Measurements from ENCODE around the gene ANKMY1. TPM values are rescaled to one million over a fixed set of nuclear protein-coding genes. Genes with fewer than 3 reads are reported as not detected.

Gene ANKMY1
- total RNA-seq, 1 donor from 2014 or later = 35.3 TPM

DNA sequence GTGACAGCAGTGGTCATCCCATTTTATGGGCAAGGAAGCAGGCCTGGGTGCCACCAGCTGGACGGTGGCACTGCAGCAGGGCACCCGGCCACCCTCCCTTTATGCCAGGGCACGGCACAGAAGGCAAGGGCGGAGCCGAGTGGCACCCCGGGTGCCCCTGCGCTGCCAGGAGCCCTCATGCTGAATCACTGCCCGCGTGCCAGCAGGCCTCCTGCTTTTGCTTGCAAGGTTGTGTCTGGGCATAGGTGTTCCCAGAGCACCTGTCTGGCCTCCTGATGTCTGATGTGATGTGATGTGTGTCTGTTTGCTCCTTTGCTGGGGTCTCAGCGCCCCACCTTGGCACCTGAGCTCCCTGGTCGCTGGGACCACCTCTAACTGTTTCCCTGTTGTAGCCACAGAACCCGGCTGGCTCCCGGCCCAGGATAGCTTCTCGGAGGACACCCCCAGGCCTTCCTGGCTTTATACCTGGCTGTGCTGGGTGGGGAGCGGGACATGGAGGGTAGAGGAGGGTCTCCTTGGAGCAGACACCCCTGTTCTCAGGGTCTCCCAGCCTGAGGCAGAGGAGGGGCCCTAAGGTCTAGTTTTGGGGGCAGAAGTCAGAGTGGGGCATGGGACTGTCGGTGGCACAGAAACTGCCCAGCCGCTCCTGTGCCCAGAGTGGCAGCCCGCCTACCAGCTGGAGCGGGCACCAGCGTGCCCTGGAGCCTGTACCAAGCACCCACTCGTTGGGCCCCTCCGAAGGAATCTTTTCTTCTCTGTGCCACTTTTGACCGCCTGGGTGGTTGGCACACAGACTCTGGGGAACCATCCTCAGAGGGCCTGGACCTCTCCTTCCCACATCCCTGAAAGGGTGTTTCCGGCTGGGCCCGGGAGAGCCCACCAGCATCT lies 118.7 kb downstream of the ANKMY1 start:
- intact Hi-C loops (cut with micrococcal nuclease) = loop anchor here (2.0 to 10.0 kb wide), 5 partner anchors 288 to 916 kb away; partner anchors contain the start of genes COPS9, FARP2 and NDUFA10

DNA sequence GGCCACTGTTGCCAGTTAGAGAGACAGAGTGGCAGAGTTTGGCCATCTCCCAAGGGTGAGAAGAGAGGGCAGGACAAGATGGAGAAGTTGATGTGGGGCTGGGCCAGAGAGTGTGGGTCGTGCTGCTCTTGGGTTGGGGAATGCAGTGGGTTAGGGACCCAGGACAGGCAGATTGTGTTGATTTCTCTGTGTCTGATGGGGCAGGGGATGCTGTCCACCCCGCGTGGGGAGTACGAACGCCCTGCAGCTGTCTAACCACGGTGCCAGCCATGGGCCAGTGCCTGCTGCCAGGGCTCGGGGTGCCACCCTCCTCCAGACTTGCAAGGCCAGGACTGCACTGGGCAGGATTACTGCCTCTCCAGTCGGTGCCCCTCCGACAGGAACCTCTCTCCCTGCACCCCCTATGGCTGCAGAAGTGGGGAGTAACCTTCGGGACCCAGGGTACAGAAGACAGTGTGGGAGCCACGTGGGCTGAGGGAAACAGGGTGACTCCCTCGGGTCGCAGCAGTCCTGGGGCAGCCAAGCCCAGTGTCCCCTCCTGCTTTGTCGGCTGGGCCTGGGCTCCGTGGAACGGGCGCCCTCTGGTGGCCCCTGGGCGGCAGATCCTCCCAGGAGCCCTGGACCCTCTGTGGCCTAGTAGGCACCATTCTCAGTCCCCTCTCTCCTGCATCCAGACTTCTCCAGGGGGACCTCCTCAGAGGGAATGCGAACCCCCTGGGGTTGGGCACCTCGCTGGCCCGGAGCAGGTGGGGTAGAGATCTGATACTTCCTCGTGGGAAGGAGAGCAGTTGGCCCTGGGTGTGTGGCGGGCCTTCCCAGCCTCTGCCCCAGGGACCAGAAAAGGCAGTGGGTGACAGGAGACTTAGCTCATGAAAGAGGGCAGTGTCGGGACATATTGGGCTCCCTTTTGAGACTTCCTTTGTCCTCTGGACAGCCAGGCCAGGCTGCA lies 119.7 kb downstream of the ANKMY1 start:
- intact Hi-C loops (cut with micrococcal nuclease) = loop anchor here (2.0 to 10.0 kb wide), 5 partner anchors 287 to 917 kb away; partner anchors contain the start of genes COPS9, FARP2 and NDUFA10

DNA sequence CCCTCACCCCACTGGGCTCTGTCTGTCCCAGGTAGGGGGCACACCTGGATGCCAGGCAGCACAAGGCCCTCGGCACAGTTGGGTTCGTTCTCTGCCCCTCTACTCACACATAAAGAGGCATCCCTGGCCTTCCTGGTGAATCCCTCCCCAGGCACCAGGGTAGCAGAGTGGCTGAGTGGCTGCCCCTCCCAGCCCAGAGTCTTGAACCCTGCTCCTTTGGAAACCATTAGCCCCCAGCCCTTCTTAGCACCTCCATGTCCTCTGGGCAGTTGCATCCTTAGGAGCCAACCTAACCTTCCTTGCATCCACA lies 120.3 kb downstream of the ANKMY1 start:
- intact Hi-C loops (cut with micrococcal nuclease) = loop anchor here (5.0 to 10.0 kb wide), 4 partner anchors 300 to 917 kb away; partner anchors contain the start of genes COPS9, FARP2 and NDUFA10

DNA sequence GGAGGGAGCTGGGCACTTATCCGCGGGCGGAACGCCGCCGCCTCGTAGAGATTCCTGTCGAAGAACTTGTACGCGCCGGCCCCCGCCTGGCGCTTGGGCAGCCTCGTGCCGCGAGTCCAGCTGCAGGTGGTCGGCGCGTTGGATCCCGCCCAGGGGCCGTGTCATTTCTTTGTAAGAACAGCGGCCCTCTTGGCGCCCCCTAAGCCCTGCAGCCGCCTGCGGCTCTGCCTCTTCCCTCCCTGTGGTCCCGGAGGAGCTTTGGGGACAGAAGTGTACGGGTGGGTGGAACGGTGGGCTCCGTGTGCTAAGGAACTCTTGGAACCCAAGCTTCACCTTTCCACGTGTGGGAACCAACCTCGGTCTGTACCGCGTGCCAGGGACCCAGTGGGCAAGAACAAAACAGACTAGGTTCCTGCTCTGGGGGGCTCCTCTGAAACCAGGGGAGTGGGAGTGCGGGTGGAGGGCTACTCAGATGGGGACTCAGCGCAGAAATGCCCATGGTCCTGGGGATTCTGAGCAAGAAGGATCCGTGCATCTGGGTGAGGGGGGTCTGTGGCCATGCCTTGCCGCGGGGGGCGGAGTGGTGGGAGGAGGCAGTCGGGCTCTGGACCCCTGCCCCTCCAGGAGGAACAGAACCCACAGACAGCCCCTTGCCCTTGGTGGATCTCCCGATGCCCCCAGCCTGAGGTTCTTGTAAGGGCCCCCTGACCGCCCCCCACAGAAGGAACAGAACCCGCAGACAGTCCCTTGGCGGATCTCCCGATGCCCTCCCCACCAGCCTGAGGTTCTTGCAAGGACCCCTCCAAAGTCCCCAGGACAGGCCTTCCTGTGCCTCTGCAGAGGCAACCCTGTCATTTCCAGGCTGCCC lies 120.9 kb downstream of the ANKMY1 start:
- intact Hi-C loops (cut with micrococcal nuclease) = loop anchor here (5.0 to 10.0 kb wide), 4 partner anchors 300 to 918 kb away; partner anchors contain the start of genes COPS9, FARP2 and NDUFA10

DNA sequence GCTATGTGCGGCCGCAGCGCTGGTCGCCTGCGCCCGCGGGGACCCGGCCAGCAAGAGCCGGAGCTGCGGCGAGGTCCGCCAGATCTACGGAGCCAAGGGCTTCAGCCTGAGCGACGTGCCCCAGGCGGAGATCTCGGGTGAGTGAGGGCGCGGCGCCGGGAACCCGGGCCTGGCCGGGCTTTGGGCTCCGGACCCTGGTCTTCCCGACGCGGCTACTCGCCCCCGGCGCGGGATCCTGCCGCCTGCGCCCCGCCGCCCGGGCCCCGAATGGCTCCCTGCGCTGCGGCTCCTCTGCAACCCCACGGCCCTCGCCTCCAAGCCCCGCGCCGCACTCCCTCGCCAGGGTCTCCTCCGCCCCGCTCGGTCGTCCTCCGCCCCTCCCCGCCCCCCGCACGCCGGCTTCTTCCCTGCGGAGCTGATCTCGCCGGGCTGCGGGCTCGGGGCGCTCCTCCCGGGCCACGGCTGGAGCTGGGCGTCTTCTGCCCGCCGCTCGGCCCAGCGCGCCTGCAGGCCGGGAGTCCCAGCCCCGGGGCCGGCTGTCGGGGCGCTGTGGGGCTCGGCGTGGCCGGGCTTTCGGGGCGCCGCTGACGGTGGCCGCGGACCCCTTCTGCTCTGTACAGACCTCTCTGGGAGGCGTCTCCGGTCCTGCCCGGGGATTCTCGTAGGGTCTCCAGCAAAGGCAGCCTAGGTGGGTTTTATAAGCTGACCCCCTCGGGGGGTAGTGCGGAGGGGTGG lies 121.7 kb downstream of the ANKMY1 start:
- intact Hi-C loops (cut with micrococcal nuclease) = loop anchor here (1.0 to 10.0 kb wide), 8 partner anchors 44 to 919 kb away; partner anchors contain the start of genes COPS9, FARP2 and NDUFA10

DNA sequence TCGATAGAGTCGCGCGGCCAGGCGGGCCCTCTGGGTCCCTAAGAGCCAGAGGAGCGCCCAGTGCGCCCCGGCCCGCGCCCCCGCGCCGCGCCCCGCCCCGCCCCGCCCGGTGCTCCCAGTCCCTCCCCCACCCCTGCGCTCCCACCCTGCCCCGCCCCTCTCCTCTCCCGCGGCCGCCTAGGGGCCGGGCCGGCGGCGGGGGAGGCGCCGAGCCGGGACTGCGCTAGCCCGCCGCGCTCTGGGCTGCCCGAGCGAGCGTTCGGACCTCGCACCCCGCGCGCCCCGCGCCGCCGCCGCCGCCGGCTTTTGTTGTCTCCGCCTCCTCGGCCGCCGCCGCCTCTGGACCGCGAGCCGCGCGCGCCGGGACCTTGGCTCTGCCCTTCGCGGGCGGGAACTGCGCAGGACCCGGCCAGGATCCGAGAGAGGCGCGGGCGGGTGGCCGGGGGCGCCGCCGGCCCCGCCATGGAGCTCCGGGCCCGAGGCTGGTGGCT lies 122.3 kb downstream of the ANKMY1 start, which contains the start of gene GPC1:
Gene GPC1 (plus strand): TSS at position 207 of the 491 bp plus-strand sequence. CDS start 256 bp downstream, at position 463.
- intact Hi-C loops (cut with micrococcal nuclease) = loop anchor here (1.0 to 10.0 kb wide), 8 partner anchors 43 to 919 kb away; partner anchors contain the start of genes COPS9, FARP2 and NDUFA10

DNA sequence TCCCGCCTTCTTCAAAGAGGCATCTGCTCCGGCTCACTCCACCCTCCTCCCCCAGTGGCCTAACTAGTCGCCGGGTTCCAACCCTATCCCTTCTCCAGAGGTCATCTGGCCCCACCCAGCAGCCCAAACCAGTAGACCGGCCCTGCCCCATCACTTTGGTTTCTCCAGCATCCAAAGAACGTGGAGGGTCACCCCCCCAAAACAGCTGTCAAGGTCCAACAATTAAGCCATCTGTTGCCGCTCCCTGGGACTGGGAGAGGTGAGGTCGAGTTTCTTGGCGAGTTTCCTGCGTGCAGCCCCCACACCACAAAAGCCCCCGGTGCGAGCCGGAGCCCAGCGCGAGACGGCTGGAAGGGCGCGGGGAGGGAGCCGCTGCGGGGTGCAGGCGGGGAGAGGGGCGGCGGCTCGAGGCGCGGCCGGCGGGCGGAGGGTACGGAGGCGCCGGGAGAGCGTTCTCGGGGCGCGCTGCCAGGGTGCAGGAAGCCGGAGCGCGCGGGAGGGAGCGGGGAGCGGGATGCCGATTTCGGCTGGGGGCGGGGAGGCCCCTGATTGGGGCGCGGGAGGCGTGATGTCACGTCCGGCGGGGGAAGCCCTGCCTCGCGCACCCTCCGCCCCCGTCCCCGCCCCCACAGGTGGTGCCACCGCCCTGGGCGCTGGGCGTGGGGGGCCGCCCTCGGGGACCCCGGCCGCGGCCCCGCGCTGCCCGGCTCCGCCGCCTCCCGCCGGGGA lies 122.9 kb downstream of the ANKMY1 start:
- intact Hi-C loops (cut with micrococcal nuclease) = loop anchor here (1.0 to 10.0 kb wide), 8 partner anchors 43 to 920 kb away; partner anchors contain the start of genes COPS9, FARP2 and NDUFA10

DNA sequence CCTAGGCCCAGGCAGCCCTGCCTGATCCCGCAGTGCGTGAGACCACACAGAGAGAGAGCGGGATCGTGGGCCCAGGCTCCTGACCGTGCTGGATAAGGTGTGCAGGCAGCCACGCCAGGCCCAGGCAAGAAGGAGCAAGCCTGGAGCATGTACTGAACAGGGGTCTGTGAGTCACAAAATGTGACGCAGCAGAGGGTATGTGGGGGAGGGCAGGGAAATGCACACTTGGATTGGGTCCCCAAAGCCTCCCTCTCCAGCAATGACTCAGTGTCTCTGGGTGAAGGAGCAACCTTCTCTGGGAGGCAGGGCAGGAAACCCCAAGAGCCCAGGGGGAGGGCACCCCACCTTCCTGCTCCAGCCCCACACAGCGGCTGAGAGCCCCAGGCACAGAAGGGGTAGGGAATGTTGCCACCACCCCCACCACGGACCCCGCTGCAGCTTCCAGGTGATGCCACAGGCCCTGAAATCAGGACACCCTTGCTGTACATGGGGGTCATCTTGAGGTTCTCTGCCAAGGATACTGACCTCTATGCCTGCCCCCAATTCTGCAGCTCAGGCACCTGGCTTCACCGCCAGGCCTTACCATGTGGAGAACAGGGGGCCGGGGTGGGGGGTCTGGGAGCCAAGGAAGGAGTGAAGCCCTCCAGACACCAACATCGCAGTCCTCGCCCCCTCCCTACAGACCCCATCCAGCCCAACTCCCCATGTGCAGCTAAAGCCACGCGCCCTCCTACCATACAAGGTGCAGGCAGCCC lies 123.6 kb downstream of the ANKMY1 start:
- intact Hi-C loops (cut with micrococcal nuclease) = loop anchor here (2.0 to 10.0 kb wide), 3 partner anchors 133 to 921 kb away; partner anchors contain the start of genes FARP2 and NDUFA10

DNA sequence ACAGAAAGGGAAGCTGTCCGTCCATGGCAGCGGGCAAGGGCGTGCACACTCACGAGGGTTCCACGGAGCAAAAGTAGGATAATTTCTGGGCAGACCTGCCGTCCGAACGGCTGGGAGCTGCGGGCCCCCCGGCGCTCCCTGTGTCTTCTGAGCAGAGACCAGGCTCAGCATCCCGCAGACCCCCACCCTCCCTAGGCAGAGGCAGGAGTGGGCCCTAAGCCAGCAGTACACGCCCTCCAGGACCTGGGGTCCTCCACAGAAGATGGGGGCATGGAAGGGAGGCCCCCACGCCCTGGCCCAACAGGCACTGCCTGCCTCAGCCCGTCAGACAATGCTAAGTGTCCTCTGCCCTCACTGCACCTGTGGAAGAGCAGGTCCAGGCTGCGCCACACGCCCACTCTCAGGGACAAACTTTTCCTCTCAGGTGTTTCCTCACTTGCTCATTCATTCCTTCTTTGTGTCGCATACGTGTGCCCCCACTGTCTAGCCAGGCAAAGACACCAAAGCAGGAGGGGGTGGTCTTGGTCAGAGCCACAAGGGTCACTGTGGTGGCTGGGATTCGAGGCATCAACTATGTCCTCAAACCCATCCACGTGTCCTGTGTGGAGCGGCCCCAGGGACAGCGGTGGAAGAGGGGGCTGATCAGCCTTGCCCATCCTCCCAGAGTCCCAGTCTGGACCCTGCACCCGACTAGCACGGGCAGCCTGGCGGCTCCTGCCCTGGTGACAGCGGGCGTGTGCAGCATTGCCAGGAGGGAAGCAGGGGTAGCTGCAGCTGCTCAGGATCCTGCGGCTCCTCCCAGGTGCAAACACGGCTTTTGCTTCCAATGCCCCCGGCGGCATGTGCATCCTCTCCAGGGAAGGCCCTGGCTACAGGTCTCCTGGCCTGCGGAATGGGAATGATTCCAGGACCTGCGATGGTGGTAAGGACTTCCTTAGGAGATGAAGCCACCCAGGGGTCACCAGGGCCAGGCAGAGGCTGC lies 124.7 kb downstream of the ANKMY1 start:
- intact Hi-C loops (cut with micrococcal nuclease) = loop anchor here (10.0 kb wide), 2 partner anchors 408 to 922 kb away; partner anchors contain the start of genes FARP2 and NDUFA10

DNA sequence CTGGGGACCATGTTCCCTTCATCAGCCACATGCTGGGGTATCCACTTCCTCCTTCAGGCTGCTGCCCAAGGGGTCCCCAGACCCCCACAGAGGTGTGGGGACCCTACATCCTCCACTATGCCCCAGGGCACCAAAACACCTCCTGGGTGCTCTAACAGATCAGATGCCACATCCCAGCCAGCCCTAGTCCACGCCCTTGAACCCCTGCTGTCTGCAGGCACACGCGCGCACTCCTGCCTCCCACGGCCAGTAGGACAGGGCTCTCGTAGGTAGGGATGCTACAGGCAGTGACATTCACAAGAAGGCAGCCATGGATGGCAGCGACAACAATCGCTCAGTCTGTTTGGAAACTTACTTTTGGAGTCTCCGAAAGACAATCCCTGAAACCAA lies 125.4 kb downstream of the ANKMY1 start:
- intact Hi-C loops (cut with micrococcal nuclease) = loop anchor here (10.0 kb wide), 2 partner anchors 408 to 922 kb away; partner anchors contain the start of genes FARP2 and NDUFA10

DNA sequence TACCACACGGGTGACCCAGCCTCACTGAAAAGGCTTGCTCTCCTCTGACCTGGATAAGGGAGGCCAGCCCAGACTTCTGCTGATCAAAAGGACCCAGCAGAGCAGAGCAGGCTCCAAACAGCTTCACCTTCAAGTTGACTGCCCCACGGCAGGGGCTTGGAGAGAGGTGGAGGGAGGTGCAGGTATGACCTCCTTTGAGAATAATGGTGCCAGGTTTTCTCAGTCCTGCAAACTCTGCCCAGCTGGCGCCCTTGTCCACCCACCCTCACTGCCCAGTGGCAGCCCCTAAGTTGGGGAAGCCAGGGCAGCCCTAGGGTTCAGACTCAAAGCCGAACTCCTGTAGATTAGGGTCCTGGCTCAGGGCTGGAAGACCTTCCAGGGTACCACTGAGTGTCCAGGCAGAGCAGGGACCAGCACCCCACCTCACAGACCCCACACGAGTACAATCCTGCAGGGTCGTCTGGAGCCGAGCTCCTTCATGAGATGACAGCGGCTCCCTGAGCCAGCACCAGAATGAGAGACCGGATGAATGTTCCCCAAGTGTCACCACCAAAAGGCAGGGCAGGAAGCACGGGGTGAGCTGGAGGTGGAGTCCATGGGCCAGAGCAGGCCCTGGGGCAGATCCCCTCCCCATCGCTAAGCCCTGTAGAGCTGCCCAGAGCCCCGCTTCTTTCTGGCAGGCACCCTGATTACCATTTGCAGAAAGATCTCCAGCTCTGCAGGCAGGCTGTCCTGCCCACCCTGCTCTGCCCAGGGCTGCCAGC lies 125.9 kb downstream of the ANKMY1 start:
- intact Hi-C loops (cut with micrococcal nuclease) = loop anchor here (10.0 kb wide), 2 partner anchors 407 to 923 kb away; partner anchors contain the start of genes FARP2 and NDUFA10

DNA sequence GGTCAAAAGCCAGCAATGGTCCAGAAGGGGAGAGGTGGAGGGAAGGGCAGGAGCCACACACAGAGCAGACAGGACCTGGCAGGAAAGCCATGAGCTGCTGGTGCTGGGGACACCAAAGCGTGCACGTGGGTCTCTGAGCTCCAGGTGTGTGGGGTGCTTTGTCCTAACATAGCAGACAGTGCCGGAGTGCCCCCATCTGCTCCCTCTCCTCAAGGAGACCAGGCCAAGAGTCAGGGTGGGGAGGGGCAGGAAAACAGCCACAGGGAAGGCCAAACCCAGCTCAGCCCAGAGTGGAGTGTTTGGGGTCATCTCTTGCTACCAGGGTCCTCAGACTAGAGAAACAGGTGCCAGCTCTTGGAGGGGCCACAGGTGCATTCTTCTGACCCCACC lies 126.5 kb downstream of the ANKMY1 start:
- intact Hi-C loops (cut with micrococcal nuclease) = loop anchor here (10.0 kb wide), 2 partner anchors 406 to 924 kb away; partner anchors contain the start of genes FARP2 and NDUFA10

DNA sequence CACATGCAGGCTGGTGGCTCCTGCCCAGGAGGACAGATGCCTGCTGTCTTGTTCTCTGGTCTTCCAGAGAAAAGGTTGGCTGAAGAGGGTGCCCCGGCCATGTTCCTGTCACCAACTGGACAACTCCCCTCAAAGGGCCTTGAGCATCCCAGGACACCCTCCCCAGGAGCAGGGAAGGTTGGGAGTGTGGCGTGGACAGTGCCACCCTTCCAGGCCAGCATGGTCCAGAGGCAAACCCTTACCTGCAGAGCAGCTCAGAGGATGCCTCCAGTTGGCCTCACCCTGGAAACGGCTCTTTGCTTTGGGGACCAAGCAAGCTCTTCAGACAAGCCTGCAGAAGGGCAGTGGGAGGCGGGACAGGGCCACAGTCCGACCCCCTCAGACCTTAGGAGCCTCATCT lies 127.2 kb downstream of the ANKMY1 start:
- intact Hi-C loops (cut with micrococcal nuclease) = loop anchor here (10.0 kb wide), 2 partner anchors 406 to 924 kb away; partner anchors contain the start of genes FARP2 and NDUFA10

DNA sequence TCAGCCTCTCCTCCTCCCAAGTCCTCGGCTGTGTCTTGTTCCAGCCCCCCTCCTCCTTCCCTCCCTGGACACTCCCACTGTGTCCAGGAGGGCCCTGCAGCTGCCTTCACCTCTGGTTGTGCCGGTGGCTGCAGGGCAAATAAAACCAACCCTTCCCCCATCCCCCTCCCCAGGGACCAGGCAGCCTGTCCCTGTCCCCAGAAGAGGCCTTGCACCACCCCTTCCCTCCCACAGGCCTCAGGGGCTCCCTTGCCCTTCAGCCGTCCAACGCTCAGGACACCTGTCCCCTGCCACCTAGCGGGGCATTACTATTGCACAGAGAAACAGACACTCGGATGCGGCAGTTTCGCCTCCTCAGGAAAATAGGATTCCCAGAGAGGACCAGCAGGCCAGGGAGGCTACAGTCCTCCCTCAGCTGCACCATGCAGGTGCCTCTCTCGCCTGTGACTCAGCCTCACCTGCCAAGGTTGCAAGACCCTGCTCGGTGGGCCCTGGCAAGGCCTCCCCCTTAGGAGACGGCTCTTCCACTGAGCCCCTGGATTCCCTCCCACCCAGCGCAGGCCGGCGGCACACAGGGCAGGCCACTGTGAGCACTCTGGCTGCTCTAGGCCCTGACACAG lies 127.8 kb downstream of the ANKMY1 start:
- intact Hi-C loops (cut with micrococcal nuclease) = loop anchor here (10.0 kb wide), 2 partner anchors 405 to 925 kb away; partner anchors contain the start of genes FARP2 and NDUFA10

All from T-helper 2 cell treated with Interferon-gamma antibody and Interleukin-4, amounts not matched to agents 100 ng/mL and 5 ng/mL, for 36 hours (primary cell).